ENCODE results near the gene SPPL2B. TPM values are rescaled to one million over a fixed set of nuclear protein-coding genes. Genes with fewer than 3 reads are reported as not detected.
"Not testable (repeated sequence)": the region's sequence is repeated elsewhere in the genome, so short reads cannot be mapped to it uniquely, and the experiment has no call there.

Gene SPPL2B, protein sequence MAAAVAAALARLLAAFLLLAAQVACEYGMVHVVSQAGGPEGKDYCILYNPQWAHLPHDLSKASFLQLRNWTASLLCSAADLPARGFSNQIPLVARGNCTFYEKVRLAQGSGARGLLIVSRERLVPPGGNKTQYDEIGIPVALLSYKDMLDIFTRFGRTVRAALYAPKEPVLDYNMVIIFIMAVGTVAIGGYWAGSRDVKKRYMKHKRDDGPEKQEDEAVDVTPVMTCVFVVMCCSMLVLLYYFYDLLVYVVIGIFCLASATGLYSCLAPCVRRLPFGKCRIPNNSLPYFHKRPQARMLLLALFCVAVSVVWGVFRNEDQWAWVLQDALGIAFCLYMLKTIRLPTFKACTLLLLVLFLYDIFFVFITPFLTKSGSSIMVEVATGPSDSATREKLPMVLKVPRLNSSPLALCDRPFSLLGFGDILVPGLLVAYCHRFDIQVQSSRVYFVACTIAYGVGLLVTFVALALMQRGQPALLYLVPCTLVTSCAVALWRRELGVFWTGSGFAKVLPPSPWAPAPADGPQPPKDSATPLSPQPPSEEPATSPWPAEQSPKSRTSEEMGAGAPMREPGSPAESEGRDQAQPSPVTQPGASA
- total RNA-seq (2014; rRNA removed; shearing (Covaris generic); ENCODE audit: low replicate concordance), result 14.9 and 17.8 TPM in 2 replicates

- Histone ChIP-seq H3K9me3 (no peaks in the 10 kb centered on the region), H3K27me3 (no peaks in the 10 kb centered on the region), H3K4me3 (peak within 1 kb of the TSS; percentile 78), H3K36me3 (peaks cover 15% of the 10 kb centered on the region)
- peak; percentile 77 for DNase-seq
Observed at GRCh38 chr19:2328401-2329148, at the start of gene SPPL2B, which contains the start of gene LSM7. SPPL2B (plus strand) TSS chr19:2328684; CDS start chr19:2328710, 26 bp downstream. LSM7 (minus strand) TSS chr19:2328586; CDS start chr19:2328566, 20 bp downstream.

DNA sequence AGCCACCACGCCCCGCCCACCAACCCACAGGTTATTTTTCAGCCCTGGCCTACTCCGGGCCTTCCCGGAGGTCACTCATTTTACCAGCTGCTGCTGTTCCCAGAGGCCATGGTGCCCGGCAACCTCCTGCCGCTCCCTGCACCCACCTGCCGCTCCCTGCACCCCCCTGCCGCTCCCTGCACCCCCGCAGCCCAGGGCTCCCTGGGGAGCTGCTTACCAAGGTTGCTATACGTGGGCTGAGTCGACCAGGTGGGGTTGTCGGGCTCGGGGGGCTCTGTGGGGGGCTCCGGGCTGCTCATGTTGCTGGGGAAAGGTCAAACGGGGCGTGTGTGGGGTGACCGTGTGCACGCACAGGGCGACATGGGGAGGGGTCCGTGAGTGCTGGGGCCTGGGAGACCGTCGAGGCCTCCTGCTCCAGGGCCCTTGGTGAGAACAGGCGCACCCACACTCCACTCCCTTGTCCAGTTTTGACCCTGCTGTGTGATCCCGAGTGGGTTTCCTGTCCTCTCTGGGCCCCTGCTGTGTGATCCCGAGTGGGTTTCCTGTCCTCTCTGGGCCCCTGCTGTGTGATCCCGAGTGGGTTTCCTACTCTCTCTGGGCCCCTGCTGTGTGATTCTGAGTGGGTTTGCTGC is 47.7 kb upstream of the SPPL2B start:
- no peaks in the 10 kb centered on the region for H3K9me3 ChIP-seq
- DNase-seq, result no peak
- no peaks in the 10 kb centered on the region for H3K36me3 ChIP-seq
- no peak overlapping the region for H3K4me3 ChIP-seq
- H3K27me3 ChIP-seq, result no peaks in the 10 kb centered on the region

- not testable (repeated sequence) for DNase-seq, H3K36me3 ChIP-seq, H3K9me3 ChIP-seq, H3K27me3 ChIP-seq, H3K4me3 ChIP-seq
Observed at GRCh38 chr19:2281265-2282061, 47.0 kb upstream of the SPPL2B start.

DNA sequence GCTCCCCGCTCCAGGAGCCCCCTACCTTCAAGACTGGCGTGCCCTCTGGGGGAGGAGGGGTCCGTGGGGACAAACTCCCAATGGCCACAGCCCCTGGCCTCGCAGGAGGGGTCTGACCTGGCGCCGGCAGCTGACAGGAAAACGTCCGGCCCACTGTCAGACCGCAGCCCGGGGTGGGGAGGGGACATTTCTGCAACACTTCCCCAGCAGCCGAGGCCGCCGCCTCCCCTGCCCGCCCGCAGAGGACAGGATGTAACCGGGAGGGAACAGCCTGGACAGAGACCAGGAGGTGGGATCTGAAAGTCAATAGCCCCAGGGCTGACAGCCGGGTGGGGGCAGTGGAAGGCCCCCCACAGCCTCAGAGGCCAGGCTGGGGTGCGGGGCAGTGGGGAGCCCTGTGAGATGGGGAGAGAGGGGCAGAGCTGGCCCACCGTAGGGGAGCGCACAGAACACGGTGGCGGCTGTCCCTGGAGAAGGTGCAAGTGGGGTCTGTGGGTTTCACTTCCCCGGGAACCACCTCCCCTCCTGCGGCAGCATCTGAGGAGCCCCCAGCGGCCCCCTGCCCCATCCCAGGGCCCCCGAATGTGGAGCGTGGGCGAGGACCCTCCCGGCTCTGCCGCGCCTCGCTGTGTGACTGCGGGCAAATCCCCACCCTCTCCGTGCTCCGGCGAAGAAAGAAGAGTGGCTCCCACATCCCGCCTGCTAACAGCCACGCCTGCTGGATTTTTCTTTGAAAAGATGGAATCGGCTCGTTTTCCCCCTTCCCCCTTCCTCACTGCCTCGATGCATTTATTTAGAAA is 46.2 kb upstream of the SPPL2B start, which contains the start of gene PEAK3:
Gene PEAK3 (minus strand): TSS at position 114 of the 800 bp plus-strand sequence. CDS start 1,244 bp downstream, outside the sequence.
- no peaks in the 10 kb centered on the region for H3K36me3 ChIP-seq
- H3K27me3 ChIP-seq, result no peaks in the 10 kb centered on the region
- H3K9me3 ChIP-seq, result no peaks in the 10 kb centered on the region
- H3K4me3 ChIP-seq, result no peak within 1 kb of the TSS
- no peak for DNase-seq

DNA sequence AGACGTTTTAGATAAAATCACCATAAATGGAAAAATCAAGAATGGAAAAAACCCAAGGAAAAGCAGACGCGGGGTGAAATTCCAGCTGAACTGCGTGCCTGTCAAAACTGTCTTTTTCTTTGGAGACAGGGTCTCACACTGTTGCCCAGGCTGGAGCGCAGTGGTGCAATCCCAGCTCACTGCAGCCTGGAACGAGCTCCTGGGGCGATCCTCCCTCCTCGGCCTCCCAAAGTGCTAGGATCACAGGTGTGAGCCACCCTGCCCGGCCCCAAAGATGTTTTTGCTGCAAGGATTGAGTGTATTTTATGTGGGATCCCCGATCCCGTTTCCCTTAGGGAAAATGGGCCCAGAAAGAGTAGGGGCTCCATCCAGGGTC is 45.6 kb upstream of the SPPL2B start:
- Histone ChIP-seq H3K9me3 (no peaks in the 10 kb centered on the region), H3K4me3 (no peak overlapping the region), H3K27me3 (no peaks in the 10 kb centered on the region), H3K36me3 (no peaks in the 10 kb centered on the region)
- no peak for DNase-seq

- Histone ChIP-seq H3K27me3 (no peaks in the 10 kb centered on the region), H3K36me3 (no peaks in the 10 kb centered on the region), H3K9me3 (no peaks in the 10 kb centered on the region), H3K4me3 (no peak overlapping the region)
- DNase-seq, result no peak
Observed at GRCh38 chr19:2283835-2284507, 44.5 kb upstream of the SPPL2B start.

DNA sequence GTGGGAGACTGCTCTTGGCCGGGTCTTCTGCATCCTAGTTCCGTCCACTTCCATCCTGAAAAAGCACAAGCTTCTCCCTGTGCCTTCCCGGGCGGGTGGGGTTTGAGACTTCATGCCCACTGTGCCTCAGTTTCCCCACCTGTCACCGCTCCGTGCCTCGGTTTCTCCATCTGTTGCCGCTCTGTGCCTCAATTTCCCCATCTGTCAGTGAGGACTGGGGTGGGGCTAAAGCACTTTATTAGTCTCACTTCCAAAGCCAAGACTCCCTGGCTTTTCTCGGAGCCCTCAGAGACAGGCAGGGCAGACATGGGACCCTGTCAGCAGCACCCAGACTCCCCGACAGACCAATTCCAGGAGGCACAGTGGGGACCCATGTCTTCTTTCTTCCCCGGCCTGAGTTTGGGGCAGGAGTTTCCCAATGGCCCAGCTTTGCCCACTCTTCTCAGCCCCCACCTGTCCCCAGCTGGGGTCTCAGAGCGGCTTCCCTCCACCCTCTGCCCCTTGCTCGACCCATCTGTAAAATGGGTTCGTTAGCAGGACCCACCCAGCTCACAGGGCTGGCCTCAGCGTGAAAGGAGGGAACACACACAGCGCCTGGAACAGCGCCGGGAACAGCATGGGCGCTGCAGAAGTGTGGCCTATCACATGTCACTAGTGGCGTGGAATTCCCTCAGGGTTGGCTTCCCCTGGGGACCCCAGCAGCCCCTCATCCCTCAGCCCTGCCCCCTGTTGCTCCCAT is 41.9 kb upstream of the SPPL2B start:
- Histone ChIP-seq H3K9me3 (no peaks in the 10 kb centered on the region), H3K27me3 (no peaks in the 10 kb centered on the region), H3K4me3 (no peak overlapping the region), H3K36me3 (no peaks in the 10 kb centered on the region)
- no peak for DNase-seq

GRCh38 chr19:2287585-2288337 is 40.7 kb upstream of the SPPL2B start:
- Histone ChIP-seq H3K27me3 (no peaks in the 10 kb centered on the region), H3K36me3 (no peaks in the 10 kb centered on the region), H3K4me3 (no peak overlapping the region), H3K9me3 (no peaks in the 10 kb centered on the region)
- DNase-seq, result no peak

GRCh38 chr19:2288338-2288817 is 40.1 kb upstream of the SPPL2B start:
- H3K9me3 ChIP-seq, result no peaks in the 10 kb centered on the region
- no peaks in the 10 kb centered on the region for H3K27me3 ChIP-seq
- no peak for DNase-seq
- H3K4me3 ChIP-seq, result no peak overlapping the region
- H3K36me3 ChIP-seq, result no peaks in the 10 kb centered on the region

DNA sequence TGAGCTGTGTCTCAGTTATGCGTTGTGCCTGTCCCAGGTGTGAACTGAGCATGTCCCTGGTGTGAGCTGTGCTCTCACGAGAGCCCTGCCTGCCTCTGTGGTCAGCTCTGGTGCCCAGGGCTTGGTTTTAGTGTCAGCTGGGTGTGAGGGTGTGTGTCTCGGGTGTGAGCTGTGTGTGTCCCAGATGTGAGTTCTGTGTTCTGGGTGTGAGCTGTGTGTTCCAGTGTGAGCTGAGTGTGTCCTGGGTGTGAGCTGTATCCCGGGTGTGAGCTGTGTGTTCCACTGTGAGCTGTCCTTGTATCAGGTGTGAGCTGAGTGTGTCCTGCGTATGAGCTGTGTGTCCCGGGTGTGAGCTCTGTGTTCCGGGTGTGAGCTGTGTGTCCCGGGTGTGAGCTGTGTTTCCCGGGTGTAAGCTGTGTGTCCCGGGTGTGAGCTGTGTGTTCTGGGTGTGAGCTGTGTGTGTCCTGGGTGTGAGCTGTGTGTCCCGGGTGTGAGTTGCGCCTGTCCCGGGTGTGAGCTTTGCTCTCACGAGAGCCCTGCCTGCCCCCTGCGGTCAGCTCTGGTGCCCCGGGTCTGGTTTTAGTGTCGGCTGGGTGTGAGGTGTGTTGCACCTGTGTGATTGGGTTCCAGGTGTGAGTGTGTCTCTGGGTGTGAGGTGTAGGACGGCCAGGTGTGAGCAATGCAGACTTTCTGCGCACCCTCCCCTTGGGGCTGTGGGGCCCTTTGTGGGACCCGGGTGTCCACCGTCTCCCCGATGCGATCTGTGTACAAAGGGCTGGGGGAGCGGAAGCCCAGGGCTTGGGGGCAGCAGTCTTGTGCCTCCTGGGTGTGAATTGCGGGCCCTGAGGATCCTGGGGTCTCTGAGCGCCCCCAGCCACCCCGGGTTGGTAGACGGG is 39.4 kb upstream of the SPPL2B start:
- Histone ChIP-seq H3K4me3 (no peak overlapping the region), H3K27me3 (no peaks in the 10 kb centered on the region), H3K36me3 (no peaks in the 10 kb centered on the region), H3K9me3 (no peaks in the 10 kb centered on the region)
- DNase-seq, result no peak

GRCh38 chr19:2289714-2290435 is 38.6 kb upstream of the SPPL2B start:
- no peaks in the 10 kb centered on the region for H3K36me3 ChIP-seq
- H3K9me3 ChIP-seq, result no peaks in the 10 kb centered on the region
- no peaks in the 10 kb centered on the region for H3K27me3 ChIP-seq
- DNase-seq, result no peak
- no peak overlapping the region for H3K4me3 ChIP-seq

DNA sequence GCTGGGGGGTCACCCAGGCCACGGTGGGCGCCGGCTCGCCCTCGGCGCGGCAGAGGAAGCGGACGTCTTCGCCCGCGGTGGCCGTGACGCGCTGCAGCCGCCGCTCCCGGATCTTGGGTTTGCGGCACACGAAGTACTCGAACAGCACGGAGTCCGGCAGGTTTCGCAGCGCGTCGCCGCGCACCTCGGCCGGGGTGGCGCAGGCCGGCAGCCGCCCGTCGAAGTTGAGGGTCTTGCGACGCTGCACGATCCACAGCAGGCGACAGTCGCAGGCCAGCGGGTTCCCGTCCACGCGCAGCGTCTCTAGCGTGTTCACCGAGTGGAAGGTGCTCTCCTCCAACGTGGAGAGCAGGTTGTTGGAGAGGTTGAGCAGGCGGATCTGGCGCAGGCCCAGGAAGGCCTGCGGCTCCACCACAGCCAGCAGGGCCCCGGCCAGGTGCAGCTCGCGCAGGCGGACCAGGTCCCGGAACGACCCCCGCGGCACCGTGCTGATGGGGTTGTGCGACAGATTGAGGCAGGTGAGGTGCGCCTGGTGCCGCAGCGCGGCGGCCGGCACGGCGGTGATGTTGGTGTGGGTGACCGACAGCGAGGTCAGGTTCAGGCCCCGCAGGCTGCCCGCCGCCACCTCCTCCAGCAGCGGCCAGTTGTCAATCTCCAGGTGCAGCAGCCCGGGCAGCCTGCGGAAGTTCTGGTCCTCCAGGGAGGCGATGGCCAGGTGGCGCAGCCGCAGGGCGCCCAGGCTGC is 37.9 kb upstream of the SPPL2B start:
- Histone ChIP-seq H3K4me3 (no peak overlapping the region), H3K27me3 (no peaks in the 10 kb centered on the region), H3K9me3 (no peaks in the 10 kb centered on the region), H3K36me3 (no peaks in the 10 kb centered on the region)
- no peak for DNase-seq
